HCT116 (cell line): ENCODE measurements around the gene CDK4.

Experiments used
- EZH2phosphoT487 ChIP-seq: fragments of 200-600 bp; IDR thresholded peaks from 2 replicates; pipeline ENCODE4 v1.6.1; 2018; ENCODE audit warnings: antibody characterized with exemption, borderline replicate concordance
- POLR2A ChIP-seq: IDR thresholded peaks from 2 replicates; pipeline ENCODE4 v1.7.0; 2011; ENCODE audit warnings: borderline replicate concordance; ENCODE audit not compliant: insufficient read depth, insufficient read length; ENCODE audit errors: extremely low read depth
- POLR2AphosphoS5 ChIP-seq: IDR thresholded peaks from 2 replicates; pipeline ENCODE4 v1.6.1; 2011; ENCODE audit warnings: mild to moderate bottlenecking, low read depth, low read length, moderate library complexity
- SIN3A ChIP-seq: IDR thresholded peaks from 2 replicates; pipeline ENCODE4 v1.6.1; 2012; ENCODE audit warnings: low read depth
- ZBTB33 ChIP-seq: IDR thresholded peaks from 2 replicates; pipeline ENCODE4 v1.6.1; 2011; ENCODE audit warnings: mild to moderate bottlenecking, low read length, moderate library complexity; ENCODE audit not compliant: insufficient replicate concordance; ENCODE audit errors: extremely low read depth
- ZFX ChIP-seq: fragments of 450-650 bp; IDR thresholded peaks from 2 replicates; pipeline ENCODE4 v1.6.1; 2017
- TF ChIP-seq, protein P1 (sequence below), 3 experiments: fragments of 200-600 bp in 1 of 3; sonication (generic) in 1 of 3; IDR thresholded peaks in 2 of 3; conservative IDR thresholded peaks in 1 of 3; 2 replicates each; pipeline ENCODE4 v1.5.1; 2012 to 2017; ENCODE audit warnings: low read depth in 2 of 3, low read length in 2 of 3, antibody characterized with exemption in 1 of 3, borderline replicate concordance in 1 of 3, control low read depth in 1 of 3, mild to moderate bottlenecking in 1 of 3, mixed read lengths in 1 of 3, mixed run types in 1 of 3, moderate library complexity in 1 of 3; ENCODE audit not compliant: insufficient read depth in 1 of 3

GRCh38 chr12:57767305-57767698 is 15.2 kb upstream of the CDK4 start:
- TF ChIP-seq, protein P1, sequence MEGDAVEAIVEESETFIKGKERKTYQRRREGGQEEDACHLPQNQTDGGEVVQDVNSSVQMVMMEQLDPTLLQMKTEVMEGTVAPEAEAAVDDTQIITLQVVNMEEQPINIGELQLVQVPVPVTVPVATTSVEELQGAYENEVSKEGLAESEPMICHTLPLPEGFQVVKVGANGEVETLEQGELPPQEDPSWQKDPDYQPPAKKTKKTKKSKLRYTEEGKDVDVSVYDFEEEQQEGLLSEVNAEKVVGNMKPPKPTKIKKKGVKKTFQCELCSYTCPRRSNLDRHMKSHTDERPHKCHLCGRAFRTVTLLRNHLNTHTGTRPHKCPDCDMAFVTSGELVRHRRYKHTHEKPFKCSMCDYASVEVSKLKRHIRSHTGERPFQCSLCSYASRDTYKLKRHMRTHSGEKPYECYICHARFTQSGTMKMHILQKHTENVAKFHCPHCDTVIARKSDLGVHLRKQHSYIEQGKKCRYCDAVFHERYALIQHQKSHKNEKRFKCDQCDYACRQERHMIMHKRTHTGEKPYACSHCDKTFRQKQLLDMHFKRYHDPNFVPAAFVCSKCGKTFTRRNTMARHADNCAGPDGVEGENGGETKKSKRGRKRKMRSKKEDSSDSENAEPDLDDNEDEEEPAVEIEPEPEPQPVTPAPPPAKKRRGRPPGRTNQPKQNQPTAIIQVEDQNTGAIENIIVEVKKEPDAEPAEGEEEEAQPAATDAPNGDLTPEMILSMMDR (IDR thresholded peaks at IDR 0.05 in 2 of 3, conservative IDR thresholded peaks at IDR 0.05 in 1 of 3; ENCODE audit: borderline replicate concordance in 1 of 3, insufficient read depth in 1 of 3, low read depth in 2 of 3, low read length in 2 of 3): no peak
- TF ChIP-seq POLR2A (no peak), ZBTB33 (no peak), SIN3A (no peak), POLR2AphosphoS5 (no peak), ZFX (no peak), EZH2phosphoT487 (no peak)
